HepG2 (cell line): ENCODE measurements around the gene SRD5A3. TPM values are rescaled to one million over a fixed set of nuclear protein-coding genes. Genes with fewer than 3 reads are reported as not detected.

Source experiments
- BCL6 ChIP-seq: IDR thresholded peaks from 2 replicates; pipeline ENCODE4 v1.6.1; 2016; ENCODE audit warnings: missing genetic modification reagents, missing compliant biosample characterization
- CSRNP1 ChIP-seq: sonication (generic); formaldehyde crosslinking; IDR thresholded peaks from 2 replicates; pipeline ENCODE4 v1.8.1; 2023; ENCODE audit warnings: mild to moderate bottlenecking, missing genetic modification reagents
- KLF9 ChIP-seq: IDR thresholded peaks from 2 replicates; pipeline ENCODE4 v1.6.1; 2016; ENCODE audit warnings: low read depth
- NR0B2 ChIP-seq: sonication (generic); formaldehyde crosslinking; IDR thresholded peaks from 2 replicates; pipeline ENCODE4 v1.4.0; 2020; ENCODE audit warnings: mild to moderate bottlenecking, missing genetic modification reagents
- TOPORS ChIP-seq: sonication (generic); formaldehyde crosslinking; IDR thresholded peaks from 2 replicates; pipeline ENCODE4 v1.8.0; 2023; ENCODE audit warnings: mild to moderate bottlenecking, missing genetic modification reagents
- U2AF1 ChIP-seq: fragments of 200-400 bp; formaldehyde crosslinking; optimal IDR thresholded peaks from 2 replicates; pipeline ENCODE3; 2017; ENCODE audit warnings: mild to moderate bottlenecking, low read depth, low read length
- ZBTB1 ChIP-seq: sonication (generic); formaldehyde crosslinking; IDR thresholded peaks from 2 replicates; pipeline ENCODE4 v1.4.0; 2020; ENCODE audit warnings: missing genetic modification reagents, borderline replicate concordance
- ZNF10 ChIP-seq: sonication (generic); formaldehyde crosslinking; IDR thresholded peaks from 2 replicates; pipeline ENCODE4 v1.4.0; 2020; ENCODE audit warnings: mild to moderate bottlenecking, low read depth, missing genetic modification reagents, borderline replicate concordance
- ZNF276 ChIP-seq: sonication (generic); formaldehyde crosslinking; IDR thresholded peaks from 2 replicates; pipeline ENCODE4 v1.4.0; 2020; ENCODE audit warnings: mild to moderate bottlenecking, low read depth, missing genetic modification reagents
- ZNF282 ChIP-seq: fragments of 450-650 bp; IDR thresholded peaks from 2 replicates; pipeline ENCODE4 v1.6.1; 2018; ENCODE audit not compliant: partially characterized antibody
- ZNF318 ChIP-seq: sonication (generic); formaldehyde crosslinking; IDR thresholded peaks from 2 replicates; pipeline ENCODE4 v1.4.0; 2020; ENCODE audit warnings: mild to moderate bottlenecking, missing genetic modification reagents
- ZNF563 ChIP-seq: sonication (generic); formaldehyde crosslinking; IDR thresholded peaks from 2 replicates; pipeline ENCODE4 v1.8.0; 2022; ENCODE audit warnings: mild to moderate bottlenecking, moderate library complexity, missing genetic modification reagents
- ZNF570 ChIP-seq: sonication (generic); formaldehyde crosslinking; IDR thresholded peaks from 2 replicates; pipeline ENCODE4 v1.4.0; 2020; ENCODE audit warnings: mild to moderate bottlenecking, missing genetic modification reagents, borderline replicate concordance
- ZNF605 ChIP-seq: sonication (generic); formaldehyde crosslinking; IDR thresholded peaks from 2 replicates; pipeline ENCODE4 v1.8.0; 2022; ENCODE audit warnings: mild to moderate bottlenecking, missing genetic modification reagents
- polyA plus RNA-seq, 8 experiments: library from polyadenylated mRNA; depleted of rRNA in 3 of 8; stranded (reverse) in 7 of 8; unstranded in 1 of 8; fragments of >200 nt; fragmentation: Illumina TruSeq in 4 of 8; extraction: Trizol in 4 of 8; gene quantifications; 2 replicates each; pipeline versions ENCODE4 v1.2.1 to v1.2.3, GENCODE V29; 2011 to 2016; ENCODE audit warnings: low read depth in 4 of 8, missing spikeins in 1 of 8, mixed read lengths in 1 of 8; ENCODE audit not compliant: insufficient read depth in 1 of 8
- total RNA-seq, 5 experiments: library from RNA; depleted of rRNA; stranded (reverse); fragments of >200 nt; fragmentation: Illumina TruSeq; extraction: Trizol; gene quantifications; 2 replicates each; pipeline ENCODE4 v1.2.3, GENCODE V29; 2016; ENCODE audit warnings: low read depth in 1 of 5

Gene SRD5A3
- total and polyA plus RNA-seq, 2 of the 13 experiments (the other 11 are each of a cell fraction or from before 2014, with no cell fraction given): 12.4 to 18.4 TPM

GRCh38 chr4:55345980-55346850, at the start of gene SRD5A3 (continued):
- TF ChIP-seq ZNF276 (CRISPR knock-in tag) (no peak), ZNF10 (CRISPR knock-in tag) (no peak), TOPORS (CRISPR knock-in tag) (no peak), KLF9 (CRISPR knock-in tag) (no peak), ZNF318 (CRISPR knock-in tag) (no peak), ZNF563 (CRISPR knock-in tag) (peak; percentile 64; the same call in 1 of the 2 replicates), BCL6 (CRISPR knock-in tag) (0 out of 2 replicates have a peak, but pooled peaks have one; percentile 22), ZNF605 (CRISPR knock-in tag) (peak; percentile 20; the same call in 1 of the 2 replicates), NR0B2 (CRISPR knock-in tag) (peak; percentile 71; the same call in 1 of the 2 replicates), ZNF570 (CRISPR knock-in tag) (0 out of 2 replicates have a peak, but pooled peaks have one; percentile 53), CSRNP1 (CRISPR knock-in tag) (peak; percentile 79; the same call in 1 of the 2 replicates), ZBTB1 (no peak), ZNF282 (no peak), U2AF1 (no peak)
